Epithelial cell of prostate (primary cell): ENCODE results near the gene TM7SF3.
A peak's percentile ranks its signal among the peaks of the same experiment; 100 is the strongest.
"Not testable (repeated sequence)": the region's sequence is repeated elsewhere in the genome, so short reads cannot be mapped to it uniquely, and the experiment has no call there.

ENCODE experiments used
- DNase-seq: peaks from one replicate; pipeline ENCODE4 v3.0.0-alpha.2; 2011; ENCODE audit warnings: low read depth, low spot score
- H3K27ac ChIP-seq: fragments of 450-650 bp; 2 replicates; pipeline ENCODE4 v1.5.1; 2017; ENCODE audit warnings: mild to moderate bottlenecking

TM7SF3 gene

GRCh38 chr12:26987634-26988424 lies 26.4 kb downstream of the TM7SF3 start:
- no peak overlapping the region for H3K27ac ChIP-seq
- DNase-seq, result no peak

- no peak overlapping the region for H3K27ac ChIP-seq
- no peak for DNase-seq
Measured at GRCh38 chr12:26982866-26983265, 31.3 kb downstream of the TM7SF3 start.

- no peak overlapping the region for H3K27ac ChIP-seq
- no peak for DNase-seq
Measured at GRCh38 chr12:26979733-26980132, 34.5 kb downstream of the TM7SF3 start.

GRCh38 chr12:26978801-26979200 lies 35.4 kb downstream of the TM7SF3 start:
- DNase-seq, result no peak
- no peak overlapping the region for H3K27ac ChIP-seq

GRCh38 chr12:26976687-26977086 lies 37.5 kb downstream of the TM7SF3 start:
- H3K27ac ChIP-seq, result peak overlapping the region; percentile 38
- peak; percentile 24 for DNase-seq

- H3K27ac ChIP-seq, result no peak overlapping the region
- DNase-seq, result no peak
Measured at GRCh38 chr12:26971963-26972362, 42.2 kb downstream of the TM7SF3 start.

GRCh38 chr12:26970136-26970535 lies 44.0 kb downstream of the TM7SF3 start:
- DNase-seq, result no peak
- no peak overlapping the region for H3K27ac ChIP-seq

GRCh38 chr12:26966842-26967241 lies 47.3 kb downstream of the TM7SF3 start:
- no peak overlapping the region for H3K27ac ChIP-seq
- DNase-seq, result no peak

GRCh38 chr12:26963413-26963812 lies 50.8 kb downstream of the TM7SF3 start:
- peak overlapping the region; percentile 16 for H3K27ac ChIP-seq

GRCh38 chr12:26961803-26962202 lies 52.4 kb downstream of the TM7SF3 start:
- DNase-seq, result no peak
- H3K27ac ChIP-seq, result no peak overlapping the region

More at GRCh38 chr12:26963413-26963812, 50.8 kb downstream of the TM7SF3 start:
- no peak for DNase-seq

GRCh38 chr12:26961391-26961790 lies 52.8 kb downstream of the TM7SF3 start:
- not testable (repeated sequence) for DNase-seq, H3K27ac ChIP-seq

GRCh38 chr12:26954027-26954426 lies 60.2 kb downstream of the TM7SF3 start:
- H3K27ac ChIP-seq, result no peak overlapping the region
- no peak for DNase-seq

GRCh38 chr12:26953447-26953846 lies 60.7 kb downstream of the TM7SF3 start:
- no peak overlapping the region for H3K27ac ChIP-seq
- DNase-seq, result no peak

GRCh38 chr12:26948309-26948708 lies 65.9 kb downstream of the TM7SF3 start:
- DNase-seq, result no peak
- H3K27ac ChIP-seq, result no peak overlapping the region

GRCh38 chr12:26941215-26941594 lies 73.0 kb downstream of the TM7SF3 start:
- DNase-seq, result no peak

GRCh38 chr12:26940516-26941214 lies 73.5 kb downstream of the TM7SF3 start:
- no peak for DNase-seq
- H3K27ac ChIP-seq, result peak overlapping the region; percentile 11

More at GRCh38 chr12:26941215-26941594, 73.0 kb downstream of the TM7SF3 start:
- H3K27ac ChIP-seq, result peak overlapping the region; percentile 11

- DNase-seq, result no peak
- no peak overlapping the region for H3K27ac ChIP-seq
Measured at GRCh38 chr12:26939953-26940352, 74.2 kb downstream of the TM7SF3 start.

- DNase-seq, result no peak
- peak overlapping the region; percentile 92 for H3K27ac ChIP-seq
Measured at GRCh38 chr12:26939192-26939832, 74.9 kb downstream of the TM7SF3 start.

GRCh38 chr12:26938701-26939062 lies 75.5 kb downstream of the TM7SF3 start:
- DNase-seq, result no peak
- H3K27ac ChIP-seq, result peak overlapping the region; percentile 92

- peak; percentile 93 for DNase-seq
- H3K27ac ChIP-seq, result peak within 1 kb of the TSS; percentile 92
Measured at GRCh38 chr12:26937863-26938700, 76.1 kb downstream of the TM7SF3 start, which contains the start of the genes FGFR1OP2 and INTS13. TSS of gene FGFR1OP2 (plus strand) at chr12:26938470. CDS start at chr12:26954159, 15,689 bp downstream. TSS of gene INTS13 (minus strand) at chr12:26937981. CDS start at chr12:26936803, 1,178 bp downstream.
